B cell (primary cell): ENCODE measurements around the gene RELCH.

Source experiments
- CTCF ChIP-seq: fragments of 200-600 bp; IDR thresholded peaks from one replicate; pipeline ENCODE4 v1.8.0; 2022; ENCODE audit warnings: antibody characterized with exemption, mild to moderate bottlenecking
- EZH2 ChIP-seq: IDR thresholded peaks from 2 replicates; pipeline ENCODE4 v1.6.1; 2012; ENCODE audit warnings: borderline replicate concordance, low read depth, mild to moderate bottlenecking, moderate library complexity, low read length; ENCODE audit not compliant: insufficient read depth, poor library complexity, severe bottlenecking

GRCh38 chr18:62144338-62144737 is 42.7 kb upstream of the RELCH start:
- no peak for TF ChIP-seq EZH2
- no peak for TF ChIP-seq CTCF
